HL-60 (cell line): ENCODE measurements around the gene NCKAP5L.

Source experiments
- CTCF ChIP-seq: IDR thresholded peaks from one replicate; pipeline ENCODE4 v1.5.1; 2011; ENCODE audit warnings: low read length, control low read depth, inconsistent platforms; ENCODE audit not compliant: insufficient read depth
- GABPA ChIP-seq: IDR thresholded peaks from 2 replicates; pipeline ENCODE4 v1.6.1; 2012; ENCODE audit warnings: low read depth
- POLR2AphosphoS5 ChIP-seq: IDR thresholded peaks from 2 replicates; pipeline ENCODE4 v1.6.1; 2012; ENCODE audit warnings: low read depth
- REST ChIP-seq: IDR thresholded peaks from 2 replicates; pipeline ENCODE4 v1.6.1; 2012; ENCODE audit warnings: low read depth; ENCODE audit not compliant: insufficient replicate concordance

- TF ChIP-seq CTCF = no peak
- TF ChIP-seq GABPA = no peak
- no peak for TF ChIP-seq POLR2AphosphoS5
- TF ChIP-seq REST = no peak
These were observed 16.2 kb downstream of the NCKAP5L start for GRCh38 chr12:49811961-49812401.
